Stimulated activated CD8-positive, alpha-beta memory T cell treated with anti-CD3 and anti-CD28 coated beads, Interleukin-4, amount 100 ng/mL, for 24 hours (primary cell): ENCODE measurements around the gene PCDHGA5.
"Not testable (repeated sequence)": the region's sequence is repeated elsewhere in the genome, so short reads cannot be mapped to it uniquely, and the experiment has no call there.

Experiments used
- DNase-seq: peaks from one replicate; pipeline ENCODE4 v3.0.0-alpha.2; 2020; ENCODE audit warnings: low read depth

PCDHGA5 gene

DNA sequence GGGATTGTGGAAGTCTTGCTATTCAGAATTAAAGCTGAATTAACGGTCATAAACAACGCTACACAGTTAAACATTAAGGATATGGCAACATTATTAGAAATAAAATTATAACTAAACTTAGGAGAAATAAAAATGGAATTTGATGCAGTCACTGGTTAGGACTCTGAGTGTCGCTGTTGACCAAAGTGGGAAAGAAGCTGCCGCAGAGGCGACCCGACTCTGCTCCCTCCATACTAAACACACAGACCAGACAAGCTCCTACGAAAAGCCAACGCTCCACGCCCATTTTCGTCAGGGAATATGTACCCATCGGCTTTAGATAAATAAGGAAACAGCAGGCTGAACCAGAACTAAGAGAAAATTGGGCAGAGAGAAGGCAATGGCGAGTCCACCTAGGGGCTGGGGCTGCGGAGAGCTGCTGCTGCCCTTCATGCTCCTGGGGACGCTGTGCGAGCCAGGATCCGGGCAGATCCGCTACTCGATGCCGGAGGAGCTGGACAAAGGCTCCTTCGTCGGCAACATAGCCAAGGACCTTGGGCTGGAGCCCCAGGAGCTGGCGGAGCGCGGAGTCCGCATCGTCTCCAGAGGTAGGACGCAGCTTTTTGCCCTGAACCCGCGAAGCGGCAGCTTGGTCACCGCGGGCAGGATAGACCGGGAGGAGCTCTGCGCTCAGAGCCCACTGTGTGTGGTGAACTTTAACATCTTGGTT is at the start of gene PCDHGA5:
Gene PCDHGA5, plus strand, starts transcription at position 211 of the 709 bp plus-strand sequence. Its CDS starts 169 bp downstream, at position 380.
- DNase-seq = no peak

DNA sequence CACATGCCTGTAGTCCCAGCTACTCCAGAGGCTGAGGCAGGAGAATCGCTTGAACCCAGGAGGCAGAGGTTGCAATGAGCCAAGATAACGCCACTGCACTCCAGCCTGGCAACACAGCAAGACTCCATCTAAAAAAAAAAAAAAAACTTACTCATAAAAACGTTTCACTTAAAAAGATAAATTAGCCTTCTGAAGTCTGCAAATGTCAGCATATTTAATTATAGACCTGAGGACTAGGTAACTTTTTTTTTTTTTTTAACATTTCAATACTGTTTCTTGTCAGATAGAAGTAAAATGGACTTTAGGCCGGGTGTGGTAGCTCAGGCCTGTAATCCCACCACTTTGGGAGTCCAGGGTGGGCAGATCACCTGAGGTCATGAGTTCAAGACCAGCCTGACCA is 47.0 kb upstream of the PCDHGA5 start:
- not testable (repeated sequence) for DNase-seq

DNA sequence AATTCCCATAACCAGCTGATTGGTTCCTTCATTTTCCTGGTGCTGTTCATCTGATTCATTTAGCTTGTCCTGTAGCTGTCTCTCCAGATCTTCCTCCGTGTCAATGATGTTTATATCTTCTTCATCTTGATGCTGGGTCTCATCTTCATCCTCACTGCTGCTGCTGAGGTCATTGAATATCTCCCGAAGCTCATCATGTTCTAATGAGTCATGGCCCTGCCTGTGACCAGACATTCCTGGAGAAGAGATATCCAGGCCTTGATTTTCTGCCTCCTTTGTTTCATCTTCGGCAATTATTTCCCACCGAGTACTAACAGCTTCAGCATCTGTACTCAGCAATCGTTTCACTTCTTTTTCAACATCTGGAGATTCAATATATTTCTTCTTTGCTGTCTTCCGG is 44.8 kb upstream of the PCDHGA5 start:
- DNase-seq = no peak

DNA sequence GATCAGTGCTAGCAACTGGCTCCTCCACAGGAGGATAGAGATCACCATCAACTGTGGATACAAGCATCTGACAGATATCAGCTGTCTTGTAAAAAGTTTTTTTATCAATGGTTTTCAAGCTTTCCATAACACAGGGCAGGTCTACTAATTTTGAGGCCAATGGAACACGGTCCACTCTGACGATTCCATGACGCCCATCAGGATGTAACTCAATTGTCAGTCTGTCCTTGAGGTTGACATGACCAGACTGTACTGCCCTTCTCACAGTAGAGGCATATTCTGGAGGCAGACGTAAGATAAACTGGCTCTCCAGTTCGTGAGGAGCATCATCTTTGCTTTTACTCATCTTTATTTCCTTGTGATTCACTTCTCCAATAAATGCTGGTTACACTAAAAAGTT is 44.3 kb upstream of the PCDHGA5 start:
- no peak for DNase-seq

DNA sequence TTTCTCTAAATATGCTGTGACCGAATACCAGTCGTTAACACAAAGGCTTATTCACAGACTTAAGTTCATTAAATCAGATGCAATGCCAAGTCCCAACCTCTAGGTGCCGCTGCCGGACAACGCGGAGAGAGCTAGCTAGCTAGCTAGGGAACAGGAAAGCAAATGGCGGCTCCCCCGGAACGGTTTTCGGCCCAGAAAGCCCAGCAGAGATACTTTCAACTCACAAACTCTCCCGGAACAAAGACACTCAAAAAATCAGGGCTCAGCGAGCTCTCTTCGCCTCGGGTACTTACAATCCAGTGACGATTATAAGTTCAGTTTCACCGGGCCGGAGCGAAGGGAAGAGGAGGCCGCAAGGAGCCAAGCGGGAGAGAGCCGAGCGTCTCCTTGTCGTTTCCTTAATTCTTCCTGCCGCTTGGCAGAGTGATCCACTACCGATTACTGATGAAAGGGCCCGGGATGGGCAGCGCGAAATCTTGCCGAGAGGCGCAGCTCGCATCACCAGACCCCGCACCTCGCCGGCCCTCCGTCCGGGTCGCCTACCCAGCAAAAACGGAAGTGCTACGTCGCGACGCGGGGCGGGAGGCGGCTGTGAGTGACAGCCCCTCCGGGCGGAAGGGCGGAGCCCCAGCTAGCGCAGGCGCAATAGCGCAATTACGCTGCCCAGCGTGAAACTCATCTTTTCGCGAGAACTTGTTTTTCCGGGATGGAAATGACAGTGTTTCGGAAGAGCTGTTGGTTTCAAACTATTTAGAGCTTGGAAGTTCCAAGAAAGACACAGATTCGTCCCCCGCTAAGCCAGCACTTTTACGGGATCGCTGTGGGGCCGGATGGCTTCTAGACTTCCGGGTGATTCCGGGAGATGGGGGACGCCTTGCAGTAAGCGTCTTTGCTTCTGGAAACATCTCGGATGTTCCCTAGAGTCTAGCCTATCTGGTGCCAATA is 43.5 kb upstream of the PCDHGA5 start, which contains the start of gene TAF7:
Gene TAF7, minus strand, starts transcription at position 560 of the 945 bp plus-strand sequence. CDS start 740 bp downstream, outside the sequence.
- peak; percentile 87 for DNase-seq

DNA sequence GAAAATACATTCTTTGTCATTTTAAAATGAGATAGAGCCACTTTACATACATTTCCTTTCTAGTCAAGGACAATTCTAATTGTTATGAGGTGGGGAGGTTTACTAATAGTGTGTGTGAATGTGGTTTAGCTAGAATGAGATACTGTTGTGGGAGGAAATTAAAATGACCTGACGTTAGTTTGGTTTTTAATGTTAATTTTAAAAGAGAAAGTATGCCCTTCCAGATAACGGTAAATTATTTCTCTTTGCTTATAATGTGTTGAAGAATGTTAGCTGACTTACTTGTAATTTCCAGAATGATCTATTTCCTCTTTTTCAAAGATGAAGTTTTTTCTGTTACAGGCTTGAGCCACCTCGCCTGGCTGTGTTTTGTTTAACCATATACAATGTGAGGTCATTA is 41.7 kb upstream of the PCDHGA5 start:
- DNase-seq = no peak

DNA sequence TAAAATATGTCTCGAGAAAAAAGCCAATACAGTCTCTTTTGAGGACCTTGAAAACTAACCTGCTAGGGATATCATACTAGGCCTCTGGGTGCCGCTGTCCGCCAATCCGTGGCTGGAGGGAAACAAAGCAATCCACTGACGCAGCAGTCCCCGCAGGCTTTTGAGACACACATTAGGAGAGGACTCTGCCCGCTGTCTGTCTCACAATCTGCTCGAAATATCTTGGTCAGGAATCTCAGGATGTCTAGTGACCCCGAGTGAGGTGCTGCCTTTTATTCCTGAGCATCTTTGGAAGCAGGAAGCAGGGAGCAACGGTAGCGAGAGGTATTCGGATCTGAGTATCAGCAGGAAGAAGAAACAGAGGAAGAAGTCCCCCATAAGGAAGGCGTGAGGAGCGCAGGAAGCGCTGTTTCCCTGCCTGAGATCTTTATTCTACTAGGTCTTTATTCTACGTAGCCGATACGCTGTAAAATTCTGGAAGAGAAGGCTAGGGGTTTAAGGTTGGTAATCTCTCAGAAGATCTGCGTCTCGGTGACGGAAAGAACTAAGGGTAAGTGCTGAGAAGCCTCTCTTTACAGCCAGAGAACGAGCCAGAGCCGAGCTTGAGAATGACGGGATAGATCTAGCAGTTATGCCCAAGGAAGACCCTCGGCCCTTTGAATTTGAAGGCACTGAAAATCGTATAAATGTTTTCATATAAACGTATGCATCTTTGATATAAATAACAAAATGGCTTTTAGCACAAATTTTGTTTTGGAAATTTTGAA is 37.7 kb upstream of the PCDHGA5 start:
- DNase-seq = peak; percentile 44

DNA sequence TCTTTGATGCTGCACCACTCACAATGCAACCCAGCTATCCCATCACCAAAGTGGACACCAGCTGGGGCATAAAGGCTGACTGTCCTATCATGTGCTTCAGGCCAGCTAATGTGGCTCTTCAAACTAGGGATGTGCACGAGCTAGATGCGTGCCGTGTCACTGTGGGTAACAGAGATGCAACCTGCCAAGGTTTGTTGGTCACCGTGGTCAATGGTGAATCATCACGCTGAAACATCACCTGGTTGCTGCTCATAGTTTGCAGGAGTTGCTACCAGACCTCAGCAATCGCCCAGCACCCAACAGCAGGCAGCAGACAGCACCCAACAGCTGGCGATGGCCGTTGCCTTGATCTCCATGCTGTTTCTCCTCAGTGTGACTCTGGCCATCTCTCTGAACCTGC is 35.7 kb upstream of the PCDHGA5 start:
- no peak for DNase-seq

DNA sequence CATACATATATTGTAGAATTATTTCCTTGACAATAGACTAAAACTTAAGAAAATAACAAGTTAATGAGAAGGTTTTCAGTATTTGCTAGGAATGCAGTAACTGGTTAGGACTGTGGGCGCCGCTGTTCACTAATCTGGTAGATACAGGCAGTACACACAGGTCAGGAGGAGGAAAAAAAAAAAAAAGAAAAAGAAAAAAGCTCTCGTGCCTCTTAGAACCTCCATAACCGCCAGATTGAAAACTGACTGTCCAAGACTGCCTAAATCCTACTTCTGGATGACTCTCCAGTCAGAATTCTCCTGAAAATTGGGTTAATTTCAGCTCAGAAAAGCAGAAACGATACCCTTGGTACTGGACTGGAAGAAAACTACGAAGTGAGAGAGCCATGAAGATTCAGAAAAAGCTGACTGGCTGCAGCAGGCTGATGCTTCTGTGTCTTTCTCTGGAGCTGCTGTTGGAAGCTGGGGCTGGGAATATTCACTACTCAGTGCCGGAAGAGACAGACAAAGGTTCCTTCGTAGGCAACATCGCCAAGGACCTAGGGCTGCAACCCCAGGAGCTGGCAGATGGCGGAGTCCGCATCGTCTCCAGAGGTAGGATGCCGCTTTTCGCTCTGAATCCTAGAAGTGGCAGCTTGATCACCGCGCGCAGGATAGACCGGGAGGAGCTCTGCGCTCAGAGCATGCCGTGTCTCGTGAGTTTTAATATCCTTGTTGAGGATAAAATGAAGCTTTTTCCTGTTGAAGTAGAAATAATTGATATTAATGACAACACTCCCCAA is 33.5 kb upstream of the PCDHGA5 start, which contains the start of gene PCDHGA1:
Gene PCDHGA1, plus strand, starts transcription at position 216 of the 782 bp plus-strand sequence.
- no peak for DNase-seq

DNA sequence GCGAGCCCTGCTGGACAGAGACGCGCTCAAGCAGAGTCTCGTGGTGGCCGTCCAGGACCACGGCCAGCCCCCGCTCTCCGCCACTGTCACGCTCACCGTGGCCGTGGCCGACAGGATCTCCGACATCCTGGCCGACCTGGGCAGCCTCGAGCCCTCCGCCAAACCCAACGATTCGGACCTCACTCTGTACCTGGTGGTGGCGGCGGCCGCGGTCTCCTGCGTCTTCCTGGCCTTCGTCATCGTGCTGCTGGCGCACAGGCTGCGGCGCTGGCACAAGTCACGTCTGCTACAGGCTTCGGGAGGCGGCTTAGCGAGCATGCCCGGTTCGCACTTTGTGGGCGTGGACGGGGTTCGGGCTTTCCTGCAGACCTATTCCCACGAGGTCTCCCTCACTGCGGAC is 31.4 kb upstream of the PCDHGA5 start:
- DNase-seq = not testable (repeated sequence)

DNA sequence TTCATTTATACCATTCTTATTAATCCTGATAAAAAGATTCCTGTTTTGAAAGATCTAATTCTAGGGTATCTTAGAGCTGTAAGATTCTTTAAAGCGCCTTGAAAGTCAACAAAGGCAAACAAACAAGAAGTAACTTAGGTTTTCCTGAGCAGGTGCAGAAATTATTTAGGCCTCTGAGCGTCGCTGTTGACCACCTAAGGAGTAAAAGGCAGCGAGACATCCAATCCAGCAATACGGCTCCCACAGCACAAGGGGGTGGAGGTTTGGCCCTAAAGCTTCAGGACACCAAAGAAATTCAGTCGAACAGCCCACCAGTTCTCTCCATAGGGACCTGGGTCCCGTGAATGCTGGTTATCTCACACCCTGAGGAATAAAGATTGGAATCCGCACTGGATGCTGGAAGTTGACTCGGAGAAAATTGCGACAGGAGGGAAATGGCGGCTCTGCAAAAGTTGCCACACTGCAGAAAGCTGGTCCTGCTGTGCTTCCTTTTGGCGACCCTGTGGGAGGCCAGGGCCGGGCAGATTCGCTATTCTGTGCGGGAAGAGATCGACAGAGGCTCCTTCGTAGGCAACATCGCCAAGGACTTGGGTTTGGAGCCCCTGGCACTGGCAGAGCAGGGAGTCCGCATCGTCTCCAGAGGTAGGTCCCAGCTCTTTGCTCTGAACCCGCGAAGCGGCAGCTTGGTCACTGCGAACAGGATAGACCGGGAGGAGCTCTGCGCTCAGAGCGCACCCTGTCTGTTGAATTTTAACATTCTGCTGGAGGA is 25.2 kb upstream of the PCDHGA5 start, which contains the start of gene PCDHGA2:
Gene PCDHGA2, plus strand, starts transcription at position 223 of the 769 bp plus-strand sequence.
- DNase-seq = no peak

DNA sequence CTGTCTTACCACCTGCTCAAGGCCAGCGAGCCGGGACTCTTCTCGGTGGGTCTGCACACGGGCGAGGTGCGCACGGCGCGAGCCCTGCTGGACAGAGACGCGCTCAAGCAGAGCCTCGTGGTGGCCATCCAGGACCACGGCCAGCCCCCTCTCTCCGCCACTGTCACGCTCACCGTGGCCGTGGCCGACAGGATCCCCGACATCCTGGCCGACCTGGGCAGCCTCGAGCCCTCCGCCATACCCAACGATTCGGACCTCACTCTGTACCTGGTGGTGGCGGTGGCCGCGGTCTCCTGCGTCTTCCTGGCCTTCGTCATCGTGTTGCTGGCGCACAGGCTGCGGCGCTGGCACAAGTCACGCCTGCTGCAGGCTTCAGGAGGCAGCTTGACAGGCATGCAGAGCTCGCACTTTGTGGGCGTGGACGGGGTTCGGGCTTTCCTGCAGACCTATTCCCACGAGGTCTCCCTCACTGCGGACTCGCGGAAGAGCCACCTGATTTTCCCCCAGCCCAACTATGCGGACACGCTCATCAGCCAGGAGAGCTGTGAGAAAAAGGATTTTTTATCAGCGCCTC is 23.1 kb upstream of the PCDHGA5 start:
- not testable (repeated sequence) for DNase-seq

DNA sequence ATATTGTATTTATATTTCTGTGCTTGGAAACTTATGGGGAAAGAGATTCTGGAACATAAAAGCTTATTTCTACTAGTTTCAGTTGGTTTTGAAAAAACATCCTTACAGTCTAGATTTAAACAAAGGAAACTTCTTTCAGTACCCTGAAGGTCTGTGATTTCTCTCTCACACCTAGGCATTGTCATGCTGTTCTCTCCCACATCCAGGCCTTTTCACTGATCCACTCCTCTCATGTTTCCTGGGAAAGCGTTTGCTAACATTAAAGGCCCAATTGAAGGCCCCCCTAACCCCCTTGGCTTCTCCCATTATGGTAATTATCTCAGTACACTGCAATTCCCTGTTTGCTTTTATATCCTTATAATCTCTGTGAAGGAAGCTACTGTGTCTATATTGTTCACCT is 21.2 kb upstream of the PCDHGA5 start:
- no peak for DNase-seq

DNA sequence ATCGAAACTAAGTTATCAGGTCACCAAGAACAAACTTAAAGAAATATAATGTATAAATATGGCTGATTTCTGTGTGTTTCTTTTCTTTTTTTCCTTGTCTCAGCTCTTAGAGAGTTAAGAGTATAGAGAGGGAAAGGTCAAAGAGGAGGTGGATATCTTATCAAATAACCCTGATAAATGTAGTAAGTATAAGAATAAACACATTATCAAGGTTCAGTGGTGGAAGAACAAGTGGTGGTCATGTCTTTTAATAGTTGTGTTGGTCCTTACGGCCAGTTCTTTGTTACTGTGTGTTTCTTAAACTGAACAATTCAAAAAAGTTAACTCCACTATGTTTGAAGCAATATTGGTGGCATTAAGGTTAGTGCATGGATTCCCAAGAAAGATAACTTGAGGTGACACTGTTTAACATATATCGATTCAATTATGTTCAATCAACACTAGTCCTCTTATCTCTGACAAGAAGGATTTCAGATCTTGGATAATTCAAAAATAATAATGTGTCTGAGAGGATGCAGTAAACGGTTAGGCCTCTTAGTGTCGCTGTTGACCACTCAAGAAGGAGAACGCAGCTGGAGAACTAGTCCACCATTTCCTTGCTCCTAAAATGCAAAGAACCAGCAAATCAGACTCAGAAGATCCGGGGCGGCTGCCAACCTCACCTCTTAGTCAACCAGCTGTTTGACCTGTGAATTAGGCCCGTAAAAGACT is 20.6 kb upstream of the PCDHGA5 start, which contains the start of gene PCDHGA3:
Gene PCDHGA3, plus strand, starts transcription at position 588 of the 711 bp plus-strand sequence. CDS start 205 bp downstream, outside the sequence.
- DNase-seq = no peak

DNA sequence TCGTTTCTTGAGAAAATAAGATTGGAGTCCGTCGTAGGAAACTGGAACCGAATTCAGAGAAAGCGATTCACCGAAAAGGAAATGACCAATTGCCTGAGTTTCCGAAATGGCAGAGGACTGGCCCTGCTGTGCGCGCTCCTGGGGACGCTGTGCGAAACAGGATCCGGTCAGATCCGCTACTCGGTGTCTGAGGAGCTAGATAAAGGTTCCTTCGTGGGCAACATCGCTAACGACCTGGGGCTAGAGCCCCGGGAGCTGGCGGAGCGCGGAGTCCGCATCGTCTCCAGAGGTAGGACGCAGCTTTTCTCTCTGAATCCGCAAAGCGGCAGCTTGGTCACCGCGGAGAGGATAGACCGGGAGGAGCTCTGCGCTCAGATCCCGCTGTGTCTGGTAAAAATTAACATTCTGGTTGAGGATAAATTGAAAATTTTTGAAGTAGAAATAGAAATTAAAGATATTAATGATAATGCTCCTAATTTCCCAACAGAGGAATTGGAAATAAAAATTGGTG is 20.0 kb upstream of the PCDHGA5 start:
- no peak for DNase-seq

DNA sequence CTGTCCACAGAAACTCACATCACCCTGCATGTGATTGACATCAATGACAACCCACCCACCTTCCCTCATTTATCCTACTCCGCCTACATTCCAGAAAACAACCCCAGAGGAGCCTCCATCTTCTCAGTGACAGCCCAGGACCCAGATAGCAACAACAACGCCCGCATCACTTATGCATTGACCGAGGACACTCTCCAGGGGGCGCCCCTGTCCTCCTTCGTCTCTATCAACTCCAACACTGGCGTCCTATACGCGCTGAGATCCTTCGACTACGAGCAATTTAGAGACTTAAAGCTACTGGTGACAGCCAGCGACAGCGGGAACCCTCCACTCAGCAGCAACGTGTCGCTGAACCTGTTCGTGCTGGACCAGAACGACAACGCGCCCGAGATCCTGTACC is 18.6 kb upstream of the PCDHGA5 start:
- DNase-seq = no peak

DNA sequence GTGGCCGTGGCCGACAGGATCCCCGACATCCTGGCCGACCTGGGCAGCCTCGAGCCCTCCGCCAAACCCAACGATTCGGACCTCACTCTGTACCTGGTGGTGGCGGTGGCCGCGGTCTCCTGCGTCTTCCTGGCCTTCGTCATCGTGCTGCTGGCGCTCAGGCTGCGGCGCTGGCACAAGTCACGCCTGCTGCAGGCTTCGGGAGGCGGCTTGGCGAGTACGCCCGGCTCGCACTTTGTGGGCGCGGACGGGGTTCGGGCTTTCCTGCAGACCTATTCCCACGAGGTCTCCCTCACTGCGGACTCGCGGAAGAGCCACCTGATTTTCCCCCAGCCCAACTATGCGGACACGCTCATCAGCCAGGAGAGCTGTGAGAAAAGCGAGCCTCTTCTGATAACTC is 17.9 kb upstream of the PCDHGA5 start:
- not testable (repeated sequence) for DNase-seq

DNA sequence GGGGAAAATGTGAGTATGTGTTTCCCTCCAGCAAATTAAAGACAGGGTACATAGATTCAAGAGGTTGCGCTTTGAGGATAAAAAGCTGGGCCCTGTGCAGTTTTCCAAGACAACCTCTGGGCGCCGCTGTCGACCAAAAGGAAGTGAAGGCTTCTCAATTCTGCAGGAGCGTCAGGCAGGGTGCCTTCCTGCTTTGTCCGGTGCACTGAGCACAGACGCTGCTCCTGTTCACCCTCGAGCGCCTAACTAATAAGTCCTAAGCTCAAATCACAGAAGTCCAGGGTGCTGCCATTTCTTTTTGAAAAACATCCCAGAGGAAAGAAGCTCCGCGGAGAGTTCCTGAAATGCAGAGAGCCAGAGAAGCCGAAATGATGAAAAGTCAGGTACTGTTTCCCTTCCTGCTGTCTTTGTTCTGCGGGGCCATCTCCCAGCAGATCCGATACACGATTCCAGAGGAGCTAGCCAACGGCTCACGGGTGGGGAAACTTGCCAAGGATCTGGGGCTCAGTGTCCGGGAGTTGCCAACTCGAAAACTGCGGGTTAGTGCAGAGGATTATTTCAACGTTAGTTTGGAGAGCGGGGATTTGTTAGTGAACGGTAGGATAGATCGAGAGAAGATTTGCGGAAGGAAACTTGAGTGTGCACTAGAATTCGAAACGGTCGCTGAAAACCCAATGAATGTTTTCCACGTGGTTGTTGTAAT is 13.9 kb upstream of the PCDHGA5 start, which contains the start of gene PCDHGB1:
Gene PCDHGB1, plus strand, starts transcription at position 183 of the 703 bp plus-strand sequence. Its CDS starts 162 bp downstream, at position 345.
- no peak for DNase-seq
